Measurements from ENCODE around the gene ABCC1.
"Not testable (repeated sequence)": the region's sequence is repeated elsewhere in the genome, so short reads cannot be mapped to it uniquely, and the experiment has no call there.

Gene ABCC1

GRCh38 chr16:16083421-16084156 is 134.2 kb downstream of the ABCC1 start:
- no peak for DNase-seq (ENCODE audit: low read depth)

- no peak for DNase-seq (ENCODE audit: low read depth)
Observed at GRCh38 chr16:16084874-16085273, 135.5 kb downstream of the ABCC1 start.

- DNase-seq (ENCODE audit: low read depth), result no peak
Observed at GRCh38 chr16:16086653-16087446, 137.4 kb downstream of the ABCC1 start.

- no peak for DNase-seq (ENCODE audit: low read depth)
Observed at GRCh38 chr16:16090238-16090637, 140.8 kb downstream of the ABCC1 start.

GRCh38 chr16:16092925-16093627 is 143.7 kb downstream of the ABCC1 start:
- no peak for DNase-seq (ENCODE audit: low read depth)

GRCh38 chr16:16093628-16094332 is 144.4 kb downstream of the ABCC1 start:
- DNase-seq (ENCODE audit: low read depth), result no peak

- no peak for DNase-seq (ENCODE audit: low read depth)
Observed at GRCh38 chr16:16095646-16096045, 146.2 kb downstream of the ABCC1 start.

- DNase-seq (ENCODE audit: low read depth), result no peak
Observed at GRCh38 chr16:16096121-16096857, 146.9 kb downstream of the ABCC1 start.

- DNase-seq (ENCODE audit: low read depth), result no peak
Observed at GRCh38 chr16:16096858-16097213, 147.4 kb downstream of the ABCC1 start.

- no peak for DNase-seq (ENCODE audit: low read depth)
Observed at GRCh38 chr16:16099320-16099719, 149.9 kb downstream of the ABCC1 start.

GRCh38 chr16:16100631-16101030 is 151.2 kb downstream of the ABCC1 start:
- DNase-seq (ENCODE audit: low read depth), result no peak

GRCh38 chr16:16101585-16101984 is 152.2 kb downstream of the ABCC1 start:
- DNase-seq (ENCODE audit: low read depth), result no peak

GRCh38 chr16:16102738-16103137 is 153.3 kb downstream of the ABCC1 start:
- no peak for DNase-seq (ENCODE audit: low read depth)

GRCh38 chr16:16104132-16104803 is 154.9 kb downstream of the ABCC1 start:
- not testable (repeated sequence) for DNase-seq (ENCODE audit: low read depth)

- not testable (repeated sequence) for DNase-seq (ENCODE audit: low read depth)
Observed at GRCh38 chr16:16104804-16105141, 155.4 kb downstream of the ABCC1 start.

- no peak for DNase-seq (ENCODE audit: low read depth)
Observed at GRCh38 chr16:16105646-16106045, 156.2 kb downstream of the ABCC1 start.

- no peak for DNase-seq (ENCODE audit: low read depth)
Observed at GRCh38 chr16:16106466-16106865, 157.1 kb downstream of the ABCC1 start.

GRCh38 chr16:16107839-16108238 is 158.4 kb downstream of the ABCC1 start:
- no peak for DNase-seq (ENCODE audit: low read depth)

GRCh38 chr16:16108759-16109158 is 159.3 kb downstream of the ABCC1 start:
- no peak for DNase-seq (ENCODE audit: low read depth)

- no peak for DNase-seq (ENCODE audit: low read depth)
Observed at GRCh38 chr16:16109453-16110110, 160.2 kb downstream of the ABCC1 start.

GRCh38 chr16:16110111-16110490 is 160.7 kb downstream of the ABCC1 start:
- DNase-seq (ENCODE audit: low read depth), result no peak
